ENCODE data around the gene CAMTA1.
A peak's percentile ranks its signal among the peaks of the same experiment; 100 is the strongest.

Gene CAMTA1

GRCh38 chr1:7453038-7453437 lies 667.8 kb downstream of the CAMTA1 start:
- no peak for DNase-seq (ENCODE audit: low read depth in 1 of 2, low spot score in 1 of 2)
- TF ChIP-seq JUND (IDR thresholded peaks at IDR 0.05; ENCODE audit: low read depth) = no peak
- in situ Hi-C loops (cut with HindIII; ENCODE audit: low pct_unique_long_range_greater_than_20kb, low sequenced_read_pairs) = no loop called here

DNA sequence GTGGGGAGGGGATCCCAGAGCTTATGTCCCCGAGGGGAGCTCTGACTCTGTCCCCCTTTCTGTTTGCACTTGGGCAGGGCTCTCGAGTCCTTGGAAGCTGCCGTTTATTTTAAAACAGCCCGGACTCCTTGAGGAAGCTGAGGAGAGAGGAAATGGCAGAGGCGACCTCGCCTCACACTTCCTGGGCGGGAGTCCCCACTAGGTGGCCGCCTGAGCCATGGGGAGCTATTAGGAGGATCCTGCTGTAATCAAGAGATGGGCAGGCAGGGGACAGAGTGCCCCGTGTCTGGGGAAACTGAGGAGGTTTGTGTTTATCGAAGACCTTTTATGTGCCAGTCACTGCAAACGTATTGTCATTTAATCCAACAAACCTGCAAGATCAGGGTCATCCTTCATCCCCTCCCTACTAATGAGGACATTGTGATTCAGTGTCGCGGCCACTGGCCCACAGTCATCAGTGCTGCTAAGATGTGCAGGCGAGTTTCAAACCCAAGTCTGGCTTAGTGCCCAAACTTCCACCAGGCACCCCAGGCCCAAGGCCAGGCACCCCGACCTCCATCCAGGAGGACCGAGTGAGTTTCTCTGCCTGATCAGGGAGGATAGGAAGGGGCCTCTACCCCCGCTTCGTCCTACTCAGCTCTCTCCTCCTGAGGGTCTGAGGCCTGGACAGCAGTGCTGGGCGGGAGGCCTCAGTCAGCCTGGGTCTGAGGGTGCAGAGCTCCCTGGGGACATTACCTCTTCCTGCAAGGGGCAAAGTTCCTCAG lies 669.0 kb downstream of the CAMTA1 start:
- in situ Hi-C loops (cut with HindIII; ENCODE audit: low pct_unique_long_range_greater_than_20kb, low sequenced_read_pairs) = no loop called here
- DNase-seq (ENCODE audit: low read depth in 1 of 2, low spot score in 1 of 2) = peak in 1 of 2 experiments; percentile 31
- TF ChIP-seq JUND (IDR thresholded peaks at IDR 0.05; ENCODE audit: low read depth) = no peak

DNA sequence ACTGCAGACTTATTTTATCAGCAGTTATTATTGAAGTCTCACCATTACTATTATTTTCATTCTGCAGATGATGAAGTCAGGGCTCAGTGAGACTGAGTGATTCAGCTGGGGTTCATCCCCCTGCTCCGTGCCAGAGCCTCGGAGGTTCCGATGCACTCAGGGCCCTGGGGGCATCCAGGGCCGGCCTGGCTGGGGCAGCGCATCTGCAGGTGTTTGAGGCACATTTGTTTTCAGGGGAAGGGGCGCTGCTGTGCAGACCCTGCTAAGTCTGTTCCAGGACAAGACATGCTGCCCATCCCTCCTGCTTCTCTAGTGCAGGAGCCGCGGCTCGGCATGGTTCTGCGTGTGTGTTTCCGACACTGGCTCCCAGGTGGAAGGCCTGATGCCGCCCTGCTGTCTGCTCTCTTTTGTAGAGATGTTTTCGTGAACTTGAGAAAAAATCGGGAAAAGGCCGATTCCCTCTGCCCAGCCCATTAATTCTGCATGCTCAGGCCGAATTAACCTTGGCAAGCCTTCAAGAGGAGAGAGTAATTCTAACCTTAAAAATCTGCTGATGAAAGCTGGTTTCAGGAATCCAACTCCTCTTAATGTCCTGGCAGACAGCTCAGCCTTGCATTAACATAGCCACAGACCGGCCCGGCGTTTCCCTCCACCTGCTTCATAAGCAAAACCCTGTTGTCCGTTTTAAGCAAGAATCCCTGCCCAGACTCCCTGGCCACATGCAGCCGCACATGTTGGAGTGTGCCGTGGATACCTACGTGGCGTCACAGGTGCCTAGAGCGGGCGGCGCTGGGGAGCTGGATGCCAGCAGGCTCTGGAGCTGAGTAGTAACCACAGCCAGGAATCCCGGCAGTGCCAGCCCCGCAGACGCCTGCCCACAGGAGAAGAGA lies 669.9 kb downstream of the CAMTA1 start:
- in situ Hi-C loops (cut with HindIII; ENCODE audit: low pct_unique_long_range_greater_than_20kb, low sequenced_read_pairs) = no loop called here
- no peak for TF ChIP-seq JUND (IDR thresholded peaks at IDR 0.05; ENCODE audit: low read depth)
- DNase-seq (ENCODE audit: low read depth in 1 of 2, low spot score in 1 of 2) = no peak

DNA sequence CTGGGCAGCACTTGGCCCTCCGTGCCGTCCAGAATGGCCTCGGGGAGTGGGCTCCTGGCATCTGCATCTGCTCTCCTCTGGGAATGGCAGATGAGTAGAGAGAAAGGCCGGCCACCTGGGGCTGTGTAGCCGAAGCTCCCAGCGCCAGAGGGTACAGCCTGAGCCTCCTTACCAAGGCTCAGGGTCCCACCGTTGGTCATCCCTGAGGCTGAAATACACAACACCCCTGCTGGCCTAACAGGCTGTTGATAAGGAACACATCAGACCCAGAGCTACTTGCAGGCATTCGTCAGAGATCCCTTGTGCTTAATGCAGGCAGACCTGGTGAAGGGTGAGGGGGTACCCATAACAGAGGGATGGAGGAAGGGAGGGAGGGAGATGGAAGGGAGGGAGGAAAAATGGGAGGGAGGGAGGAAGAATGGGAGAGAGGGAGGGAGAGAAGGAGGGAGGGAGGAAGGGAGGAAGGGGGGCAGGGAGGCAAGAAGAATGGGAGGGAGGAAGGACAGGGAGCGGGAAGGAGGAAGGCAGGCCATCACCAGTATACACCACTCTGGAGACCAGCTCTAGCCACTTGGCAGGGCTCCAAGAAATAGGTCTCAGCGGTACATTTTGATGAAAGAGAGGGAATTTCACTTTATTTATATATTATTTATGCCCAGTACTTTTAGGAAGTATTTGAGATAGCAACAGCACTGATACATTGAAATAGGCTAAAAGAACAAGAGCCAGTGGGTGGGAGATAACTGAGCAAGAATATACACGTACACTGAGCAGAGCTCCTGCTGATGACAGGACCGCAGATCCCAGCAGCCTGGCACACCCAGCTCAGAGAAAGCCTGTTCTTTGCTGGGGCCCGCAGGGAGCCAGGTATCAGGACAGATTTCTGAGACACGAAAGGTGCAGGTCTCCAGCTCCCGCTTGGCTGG lies 670.8 kb downstream of the CAMTA1 start:
- no peak for TF ChIP-seq JUND (IDR thresholded peaks at IDR 0.05; ENCODE audit: low read depth)

GRCh38 chr1:7456722-7457082 lies 671.4 kb downstream of the CAMTA1 start:
- in situ Hi-C loops (cut with HindIII; ENCODE audit: low pct_unique_long_range_greater_than_20kb, low sequenced_read_pairs) = no loop called here
- TF ChIP-seq JUND (IDR thresholded peaks at IDR 0.05; ENCODE audit: low read depth) = no peak
- DNase-seq (ENCODE audit: low read depth in 1 of 2, low spot score in 1 of 2) = no peak

More for the DNA sequence above, 670.8 kb downstream of the CAMTA1 start:
- DNase-seq (ENCODE audit: low read depth in 1 of 2, low spot score in 1 of 2) = no peak
- in situ Hi-C loops (cut with HindIII; ENCODE audit: low pct_unique_long_range_greater_than_20kb, low sequenced_read_pairs) = no loop called here

DNA sequence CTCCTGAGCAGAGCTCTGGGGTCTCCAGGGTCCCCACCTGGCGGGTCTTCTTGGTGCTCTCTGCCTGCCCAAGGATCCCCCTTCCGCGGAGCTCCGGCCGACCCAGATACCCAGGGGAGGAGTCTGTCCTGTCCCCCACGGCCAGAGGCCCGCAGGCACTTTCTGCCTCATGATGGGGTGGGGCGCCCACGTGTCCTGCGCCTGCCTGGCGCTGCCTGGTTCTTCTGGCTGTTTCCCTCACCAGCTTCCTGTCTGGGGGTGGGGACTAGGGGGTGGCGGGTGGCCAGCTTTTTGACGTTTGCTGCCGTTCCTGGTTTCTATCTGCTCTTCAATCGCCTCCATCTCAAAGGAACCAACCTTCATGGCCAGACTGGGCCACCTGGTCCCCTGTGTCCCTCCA lies 672.6 kb downstream of the CAMTA1 start:
- in situ Hi-C loops (cut with HindIII; ENCODE audit: low pct_unique_long_range_greater_than_20kb, low sequenced_read_pairs) = no loop called here
- no peak for DNase-seq (ENCODE audit: low read depth in 1 of 2, low spot score in 1 of 2)
- TF ChIP-seq JUND (IDR thresholded peaks at IDR 0.05; ENCODE audit: low read depth) = no peak

DNA sequence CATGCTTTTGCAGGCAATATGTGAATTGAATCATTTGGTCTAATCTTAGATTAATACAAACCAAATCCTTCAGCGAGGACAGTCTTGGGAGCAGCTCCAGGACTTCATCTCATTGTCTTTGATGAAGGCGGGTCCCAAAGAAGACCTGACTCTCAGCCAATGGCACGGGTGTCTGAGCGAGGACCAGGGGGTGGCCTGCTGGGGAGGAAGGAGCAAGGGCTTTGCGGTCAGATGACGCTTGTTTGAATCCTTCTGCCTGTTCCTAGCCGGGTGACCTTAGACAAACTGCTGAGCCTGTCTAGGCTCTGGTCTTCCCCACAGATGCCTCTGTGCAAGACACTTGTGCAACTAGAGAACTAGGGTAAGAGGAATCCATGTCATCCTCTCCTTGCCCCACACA lies 673.7 kb downstream of the CAMTA1 start:
- no peak for DNase-seq (ENCODE audit: low read depth in 1 of 2, low spot score in 1 of 2)
- in situ Hi-C loops (cut with HindIII; ENCODE audit: low pct_unique_long_range_greater_than_20kb, low sequenced_read_pairs) = no loop called here

GRCh38 chr1:7459914-7460313 lies 674.7 kb downstream of the CAMTA1 start:
- TF ChIP-seq JUND (IDR thresholded peaks at IDR 0.05; ENCODE audit: low read depth) = no peak
- in situ Hi-C loops (cut with HindIII; ENCODE audit: low pct_unique_long_range_greater_than_20kb, low sequenced_read_pairs) = no loop called here
- no peak for DNase-seq (ENCODE audit: low read depth in 1 of 2, low spot score in 1 of 2)

More for the DNA sequence above, 673.7 kb downstream of the CAMTA1 start:
- no peak for TF ChIP-seq JUND (IDR thresholded peaks at IDR 0.05; ENCODE audit: low read depth)

- DNase-seq (ENCODE audit: low read depth in 1 of 2, low spot score in 1 of 2) = no peak
- no peak for TF ChIP-seq JUND (IDR thresholded peaks at IDR 0.05; ENCODE audit: low read depth)
- in situ Hi-C loops (cut with HindIII; ENCODE audit: low pct_unique_long_range_greater_than_20kb, low sequenced_read_pairs) = no loop called here
Observed at GRCh38 chr1:7460807-7461206, 675.6 kb downstream of the CAMTA1 start.

DNA sequence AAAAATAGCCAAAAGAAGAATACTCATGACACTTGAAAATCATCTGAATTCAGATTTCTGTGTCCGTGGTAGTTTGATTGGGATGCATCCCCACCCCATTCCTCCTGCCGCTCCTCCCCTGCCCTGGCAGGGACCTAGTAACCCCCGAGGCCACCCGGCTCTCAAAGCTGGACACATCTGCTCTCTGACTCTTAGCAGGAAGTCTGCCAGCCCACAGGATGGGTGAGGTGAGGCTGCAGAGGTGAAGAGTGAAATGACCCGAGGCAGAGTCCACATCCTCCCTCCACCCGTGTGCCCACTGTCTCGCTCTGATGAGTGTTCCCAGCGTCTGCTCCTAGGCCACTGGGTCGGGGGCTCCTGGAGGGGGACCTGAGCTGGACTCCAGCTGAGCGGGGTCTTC lies 677.4 kb downstream of the CAMTA1 start:
- no peak for TF ChIP-seq JUND (IDR thresholded peaks at IDR 0.05; ENCODE audit: low read depth)
- DNase-seq (ENCODE audit: low read depth in 1 of 2, low spot score in 1 of 2) = no peak
- in situ Hi-C loops (cut with HindIII; ENCODE audit: low pct_unique_long_range_greater_than_20kb, low sequenced_read_pairs) = no loop called here

- in situ Hi-C loops (cut with HindIII; ENCODE audit: low pct_unique_long_range_greater_than_20kb, low sequenced_read_pairs) = no loop called here
- no peak for DNase-seq (ENCODE audit: low read depth in 1 of 2, low spot score in 1 of 2)
- TF ChIP-seq JUND (IDR thresholded peaks at IDR 0.05; ENCODE audit: low read depth) = no peak
Observed at GRCh38 chr1:7463526-7463925, 678.3 kb downstream of the CAMTA1 start.

- no peak for DNase-seq (ENCODE audit: low read depth in 1 of 2, low spot score in 1 of 2)
- TF ChIP-seq JUND (IDR thresholded peaks at IDR 0.05; ENCODE audit: low read depth) = no peak
- in situ Hi-C loops (cut with HindIII; ENCODE audit: low pct_unique_long_range_greater_than_20kb, low sequenced_read_pairs) = no loop called here
Observed at GRCh38 chr1:7464736-7465135, 679.5 kb downstream of the CAMTA1 start.
